ENCODE data around the gene CD300H.

CD300H gene

GRCh38 chr17:74599448-74599939 lies 32.2 kb upstream of the CD300H start:
- no peak for TF ChIP-seq CTCF (IDR thresholded peaks at IDR 0.05; ENCODE audit: low read depth, low read length, missing control alignments)
- in situ Hi-C loops (cut with HindIII; ENCODE audit: low sequenced_read_pairs): no loop called here
- no peak overlapping the region for H3K4me3 ChIP-seq (ENCODE audit: low read depth, low read length)
- no peak for DNase-seq (ENCODE audit: low read depth)

GRCh38 chr17:74599023-74599399 lies 31.7 kb upstream of the CD300H start:
- in situ Hi-C loops (cut with HindIII; ENCODE audit: low sequenced_read_pairs): no loop called here
- TF ChIP-seq CTCF (IDR thresholded peaks at IDR 0.05; ENCODE audit: low read depth, low read length, missing control alignments): no peak
- no peak overlapping the region for H3K4me3 ChIP-seq (ENCODE audit: low read depth, low read length)
- no peak for DNase-seq (ENCODE audit: low read depth)

GRCh38 chr17:74598346-74599022 lies 31.2 kb upstream of the CD300H start:
- no peak for DNase-seq (ENCODE audit: low read depth)
- in situ Hi-C loops (cut with HindIII; ENCODE audit: low sequenced_read_pairs): no loop called here
- TF ChIP-seq CTCF (IDR thresholded peaks at IDR 0.05; ENCODE audit: low read depth, low read length, missing control alignments): no peak
- H3K4me3 ChIP-seq (ENCODE audit: low read depth, low read length): no peak overlapping the region

- no peak overlapping the region for H3K4me3 ChIP-seq (ENCODE audit: low read depth, low read length)
- TF ChIP-seq CTCF (IDR thresholded peaks at IDR 0.05; ENCODE audit: low read depth, low read length, missing control alignments): no peak
- in situ Hi-C loops (cut with HindIII; ENCODE audit: low sequenced_read_pairs): no loop called here
- DNase-seq (ENCODE audit: low read depth): no peak
Observed at GRCh38 chr17:74597069-74597790, 29.9 kb upstream of the CD300H start.

GRCh38 chr17:74595037-74595750 lies 27.9 kb upstream of the CD300H start:
- H3K4me3 ChIP-seq (ENCODE audit: low read depth, low read length): no peak overlapping the region
- no peak for TF ChIP-seq CTCF (IDR thresholded peaks at IDR 0.05; ENCODE audit: low read depth, low read length, missing control alignments)
- DNase-seq (ENCODE audit: low read depth): no peak
- in situ Hi-C loops (cut with HindIII; ENCODE audit: low sequenced_read_pairs): no loop called here

GRCh38 chr17:74592087-74592990 lies 25.0 kb upstream of the CD300H start, which contains the start of gene CD300LD:
CD300LD (minus strand) TSS chr17:74592283; CDS start chr17:74592202, 81 bp downstream.
- in situ Hi-C loops (cut with HindIII; ENCODE audit: low sequenced_read_pairs): no loop called here
- no peak for DNase-seq (ENCODE audit: low read depth)
- TF ChIP-seq CTCF (IDR thresholded peaks at IDR 0.05; ENCODE audit: low read depth, low read length, missing control alignments): no peak
- H3K4me3 ChIP-seq (ENCODE audit: low read depth, low read length): no peak within 1 kb of the TSS
